H1 (cell line): ENCODE measurements around the gene MAP3K10.

ENCODE experiments used
- CTCF ChIP-seq, 3 experiments: IDR thresholded peaks; 1 replicate in 2 of 3; 2 replicates in 1 of 3; pipeline versions ENCODE4 v1.5.1 to v1.6.1; 2011; ENCODE audit warnings: low read length in 3 of 3, mild to moderate bottlenecking in 3 of 3, inconsistent platforms in 2 of 3, low read depth in 1 of 3, moderate library complexity in 1 of 3; ENCODE audit not compliant: insufficient read depth in 1 of 3; ENCODE audit errors: control extremely low read depth in 1 of 3
- SUZ12 ChIP-seq: fragments of 200-600 bp; sonication (generic); IDR thresholded peaks from 2 replicates; pipeline ENCODE4 v1.6.1; 2012; ENCODE audit warnings: mild to moderate bottlenecking, inconsistent platforms, low read length, moderate library complexity, mixed read lengths

GRCh38 chr19:40245506-40246128 is 54.4 kb downstream of the MAP3K10 start:
- TF ChIP-seq CTCF (IDR thresholded peaks at IDR 0.05; ENCODE audit: control extremely low read depth in 1 of 3, insufficient read depth in 1 of 3, low read depth in 1 of 3, low read length in 3 of 3) (no peak), SUZ12 (no peak)
